ENCODE data around the gene PMEPA1. TPM values are rescaled to one million over a fixed set of nuclear protein-coding genes. Genes with fewer than 3 reads are reported as not detected.
A peak's percentile ranks its signal among the peaks of the same experiment; 100 is the strongest.

PMEPA1 gene
- total RNA-seq, 4 donors from 2014 or later = 9.6 to 47.5 (median 18.9) TPM

DNA sequence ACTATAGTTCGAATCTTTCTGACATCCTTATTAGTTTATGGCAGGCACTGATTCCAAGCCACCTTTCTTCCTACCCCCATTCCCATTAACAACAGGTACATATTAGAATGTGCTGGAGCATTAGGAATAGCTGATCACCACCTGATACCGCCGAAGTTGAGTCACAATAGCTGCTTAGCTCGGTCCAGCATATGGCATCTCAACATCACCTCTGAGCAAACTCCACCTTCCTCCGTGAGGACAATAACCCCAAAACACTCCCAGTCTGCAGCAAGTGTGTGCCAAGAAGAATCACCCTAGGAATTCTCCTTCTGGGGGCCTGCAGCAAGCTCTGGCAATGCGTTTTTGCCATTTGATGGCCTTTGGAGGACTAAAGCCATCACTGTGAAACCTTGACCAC lies 8.7 kb downstream of the PMEPA1 start:
- WGBS, 2 donors (ENCODE audit: low coverage in 1 of 2) = 78 to 86% methylated on average over 1 to 5 of the region's 6 CpGs
- no peak overlapping the region for H3K4me3 ChIP-seq
- no peak overlapping the region for H3K27ac ChIP-seq
- H3K9me3 ChIP-seq = no peaks in the 10 kb centered on the region
- peaks cover 0 to 59% (median 0%) of the 10 kb centered on the region in 3 donors for H3K4me1 ChIP-seq
- H3K36me3 ChIP-seq = no peaks in the 10 kb centered on the region
- TF ChIP-seq POLR2A (IDR thresholded peaks at IDR 0.05) (no peak), POLR2AphosphoS5 (IDR thresholded peaks at IDR 0.05) (no peak), EP300 (IDR thresholded peaks at IDR 0.05) (no peak)
- TF ChIP-seq, protein P1, sequence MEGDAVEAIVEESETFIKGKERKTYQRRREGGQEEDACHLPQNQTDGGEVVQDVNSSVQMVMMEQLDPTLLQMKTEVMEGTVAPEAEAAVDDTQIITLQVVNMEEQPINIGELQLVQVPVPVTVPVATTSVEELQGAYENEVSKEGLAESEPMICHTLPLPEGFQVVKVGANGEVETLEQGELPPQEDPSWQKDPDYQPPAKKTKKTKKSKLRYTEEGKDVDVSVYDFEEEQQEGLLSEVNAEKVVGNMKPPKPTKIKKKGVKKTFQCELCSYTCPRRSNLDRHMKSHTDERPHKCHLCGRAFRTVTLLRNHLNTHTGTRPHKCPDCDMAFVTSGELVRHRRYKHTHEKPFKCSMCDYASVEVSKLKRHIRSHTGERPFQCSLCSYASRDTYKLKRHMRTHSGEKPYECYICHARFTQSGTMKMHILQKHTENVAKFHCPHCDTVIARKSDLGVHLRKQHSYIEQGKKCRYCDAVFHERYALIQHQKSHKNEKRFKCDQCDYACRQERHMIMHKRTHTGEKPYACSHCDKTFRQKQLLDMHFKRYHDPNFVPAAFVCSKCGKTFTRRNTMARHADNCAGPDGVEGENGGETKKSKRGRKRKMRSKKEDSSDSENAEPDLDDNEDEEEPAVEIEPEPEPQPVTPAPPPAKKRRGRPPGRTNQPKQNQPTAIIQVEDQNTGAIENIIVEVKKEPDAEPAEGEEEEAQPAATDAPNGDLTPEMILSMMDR (IDR thresholded peaks at IDR 0.05) = no peak
- no peak for ATAC-seq
- no peaks in the 10 kb centered on the region for H3K27me3 ChIP-seq

DNA sequence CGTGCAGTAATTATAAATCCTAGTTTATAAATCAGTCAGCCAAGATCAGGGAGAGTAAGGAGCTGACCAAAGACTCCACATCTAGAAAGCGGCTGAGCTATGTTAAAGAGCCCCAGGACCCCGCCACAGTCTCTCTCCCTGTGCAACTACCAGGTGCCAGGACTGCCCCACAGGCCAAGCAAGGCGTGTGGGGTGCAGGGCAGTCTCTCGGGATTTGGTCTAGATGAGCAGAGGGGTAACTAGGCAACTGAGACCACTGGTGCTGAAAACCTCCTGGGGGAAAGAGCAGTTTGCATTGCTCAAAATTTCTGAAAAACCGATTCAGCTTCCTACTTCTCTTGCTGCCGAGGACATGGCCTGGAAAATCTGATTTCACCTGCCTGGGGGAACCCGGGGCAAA lies 10.4 kb downstream of the PMEPA1 start:
- no peaks in the 10 kb centered on the region for H3K9me3 ChIP-seq
- ATAC-seq = no peak
- WGBS, 2 donors (ENCODE audit: low coverage in 1 of 2) = 80 to 89% methylated on average over 3 to 4 of the region's 8 CpGs
- no peaks in the 10 kb centered on the region for H3K36me3 ChIP-seq
- no peak overlapping the region for H3K4me3 ChIP-seq
- H3K27ac ChIP-seq = no peak overlapping the region
- peaks cover 0 to 55% (median 0%) of the 10 kb centered on the region in 3 donors for H3K4me1 ChIP-seq
- H3K27me3 ChIP-seq = no peaks in the 10 kb centered on the region
- TF ChIP-seq EP300 (IDR thresholded peaks at IDR 0.05) = no peak
- no peak for TF ChIP-seq POLR2A (IDR thresholded peaks at IDR 0.05)
- TF ChIP-seq POLR2AphosphoS5 (IDR thresholded peaks at IDR 0.05) = no peak
- TF ChIP-seq, protein P1 (IDR thresholded peaks at IDR 0.05) = no peak

DNA sequence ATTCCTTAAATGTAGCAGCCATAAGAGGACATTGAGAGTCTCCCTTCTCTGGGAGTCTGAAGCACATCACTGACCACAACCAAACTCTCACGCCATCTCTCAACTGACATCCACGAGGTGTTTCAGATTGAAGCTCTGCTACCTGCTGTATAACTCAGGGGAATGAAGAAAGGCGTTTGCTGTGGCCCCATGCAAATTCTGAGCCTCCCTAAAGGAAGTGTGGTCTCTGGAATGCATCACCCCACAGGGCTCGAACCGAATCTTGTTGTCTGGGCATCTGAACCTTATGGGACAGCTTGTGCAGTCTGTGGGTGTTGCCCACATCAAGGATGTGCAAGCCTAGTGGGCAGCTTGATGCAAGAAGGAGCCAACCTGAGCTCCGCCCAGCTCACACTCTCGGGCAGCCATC lies 10.9 kb downstream of the PMEPA1 start:
- no peaks in the 10 kb centered on the region for H3K9me3 ChIP-seq
- no peak overlapping the region for H3K27ac ChIP-seq
- no peak for ATAC-seq
- 59 to 80% methylated on average over 1 to 4 of the region's 7 CpGs for WGBS, 2 donors (ENCODE audit: low coverage in 1 of 2)
- H3K36me3 ChIP-seq = no peaks in the 10 kb centered on the region
- no peaks in the 10 kb centered on the region for H3K27me3 ChIP-seq
- peaks cover 0 to 55% (median 0%) of the 10 kb centered on the region in 3 donors for H3K4me1 ChIP-seq
- TF ChIP-seq POLR2AphosphoS5 (IDR thresholded peaks at IDR 0.05) (no peak), POLR2A (IDR thresholded peaks at IDR 0.05) (no peak), EP300 (IDR thresholded peaks at IDR 0.05) (no peak)
- TF ChIP-seq, protein P1 (IDR thresholded peaks at IDR 0.05) = no peak
- no peak overlapping the region for H3K4me3 ChIP-seq

DNA sequence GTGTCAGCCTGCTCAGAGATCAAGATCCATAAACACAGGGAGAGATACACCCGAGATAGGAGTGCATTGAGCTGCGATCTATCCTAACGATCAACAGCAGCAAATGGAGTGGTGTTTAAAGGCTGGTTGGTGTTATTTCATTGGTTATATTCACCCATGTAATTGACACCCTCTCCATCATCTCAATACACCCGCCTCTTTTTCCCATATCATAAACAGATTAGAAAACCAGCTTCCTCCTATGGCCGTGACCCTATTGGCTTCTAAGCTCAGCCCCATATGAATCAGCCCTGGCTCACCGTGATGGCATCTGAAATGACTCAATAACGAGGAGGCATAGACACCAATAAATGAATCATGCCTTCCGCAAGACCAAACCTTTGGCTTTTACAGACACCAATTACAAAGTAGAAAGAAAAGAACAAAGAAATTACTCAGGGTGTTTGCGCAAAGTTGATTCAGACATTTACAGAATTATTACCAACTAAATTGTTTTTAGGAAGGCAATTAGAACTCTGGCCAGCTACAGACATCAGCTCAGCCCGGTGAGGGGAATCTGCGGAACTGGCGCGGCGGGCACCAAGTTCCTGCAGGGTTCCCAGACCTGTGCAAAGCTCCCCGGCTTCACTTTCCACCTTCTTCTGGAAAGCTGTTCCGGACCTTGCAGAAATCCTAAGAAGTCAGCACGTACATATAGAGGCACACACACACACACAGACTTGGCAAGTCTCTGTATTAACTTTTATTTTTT lies 11.5 kb downstream of the PMEPA1 start:
- Histone ChIP-seq H3K4me3 (no peak overlapping the region), H3K27ac (no peak overlapping the region), H3K27me3 (no peaks in the 10 kb centered on the region), H3K9me3 (no peaks in the 10 kb centered on the region), H3K4me1 (peaks cover 0 to 56% (median 2%) of the 10 kb centered on the region in 3 donors), H3K36me3 (no peaks in the 10 kb centered on the region)
- no peak for ATAC-seq
- TF ChIP-seq, protein P1 (IDR thresholded peaks at IDR 0.05) = no peak
- TF ChIP-seq EP300 (IDR thresholded peaks at IDR 0.05) (no peak), POLR2AphosphoS5 (IDR thresholded peaks at IDR 0.05) (peak; percentile 50), POLR2A (IDR thresholded peaks at IDR 0.05) (no peak)
- WGBS, 2 donors (ENCODE audit: low coverage in 1 of 2) = 69 to 75% methylated on average over 9 to 17 of the region's 17 CpGs

DNA sequence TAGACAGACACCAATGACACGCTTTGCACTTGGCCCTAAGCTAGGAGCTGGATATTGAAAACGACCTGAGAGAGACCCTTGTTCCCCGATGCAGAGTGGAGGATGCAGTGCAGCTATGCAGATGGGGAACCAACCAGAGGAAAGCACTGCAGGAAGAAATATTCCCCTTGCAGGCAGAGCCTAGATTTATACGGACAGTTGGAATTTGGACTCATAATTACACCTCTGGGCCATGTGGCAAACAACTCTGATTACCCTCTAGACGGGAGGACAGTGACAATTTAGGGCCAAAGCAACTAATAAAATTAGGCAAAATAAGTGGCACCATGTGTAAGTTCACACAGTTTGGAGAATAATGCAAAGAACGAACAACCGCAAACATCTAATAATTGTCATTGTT lies 12.3 kb downstream of the PMEPA1 start:
- no peaks in the 10 kb centered on the region for H3K36me3 ChIP-seq
- WGBS, 2 donors (ENCODE audit: low coverage in 1 of 2) = 60 to 78% methylated on average over 3 to 6 of the region's 7 CpGs
- no peak for ATAC-seq
- H3K27ac ChIP-seq = no peak overlapping the region
- peaks cover 0 to 60% (median 3%) of the 10 kb centered on the region in 3 donors for H3K4me1 ChIP-seq
- H3K9me3 ChIP-seq = no peaks in the 10 kb centered on the region
- no peak for TF ChIP-seq POLR2AphosphoS5 (IDR thresholded peaks at IDR 0.05)
- no peak for TF ChIP-seq POLR2A (IDR thresholded peaks at IDR 0.05)
- TF ChIP-seq EP300 (IDR thresholded peaks at IDR 0.05) = no peak
- TF ChIP-seq, protein P1 (IDR thresholded peaks at IDR 0.05) = no peak
- H3K27me3 ChIP-seq = no peaks in the 10 kb centered on the region
- no peak overlapping the region for H3K4me3 ChIP-seq
